ENCODE measurements around the gene ATPAF2. TPM values are rescaled to one million over a fixed set of nuclear protein-coding genes. Genes with fewer than 3 reads are reported as not detected.

The ATPAF2 gene
- total and polyA plus RNA-seq, 10 of the 15 experiments (the other 5 are each of a cell fraction or from before 2014, with no cell fraction given): 6.5 to 33.0 (median 26.5) TPM

- H3K27me3 ChIP-seq (replicated peaks in 1 of 2; ENCODE audit: control insufficient read depth in 2 of 2, insufficient read depth in 2 of 2, low read length in 1 of 2): no peaks in the 10 kb centered on the region
- WGBS (ENCODE audit: insufficient coverage, insufficient replicate concordance, low lambda C conversion rate, missing lambda C conversion rate): 44% methylated on average over 9 of the region's 9 CpGs
- ChIA-PET RAD21 (ENCODE audit: unreplicated experiment) (no interaction called here), SMC1A (ENCODE audit: uncharacterized antibody, unreplicated experiment) (no interaction called here), CTCF (no interaction called here), POLR2A (no interaction called here)
- H3K4me2 ChIP-seq (ENCODE audit: control insufficient read depth, insufficient read depth): no peak overlapping the region
- no peak overlapping the region for H3K27ac ChIP-seq (ENCODE audit: control insufficient read depth, insufficient read depth)
- H3K9me3 ChIP-seq (replicated peaks; ENCODE audit: control insufficient read depth, insufficient read depth, low read length): no peaks in the 10 kb centered on the region
- no peaks in the 10 kb centered on the region; the same call in 1 of the 2 replicates for H3K4me1 ChIP-seq (ENCODE audit: control insufficient read depth, insufficient read depth, low read length)
- no peaks in the 10 kb centered on the region for H3K79me2 ChIP-seq (ENCODE audit: control insufficient read depth, insufficient read depth, low read length)
- no peak for FAIRE-seq
- no peak overlapping the region for H3K4me3 ChIP-seq
- ATAC-seq: no peak
- H3K9ac ChIP-seq (ENCODE audit: control insufficient read depth, insufficient read depth, low read length): no peak overlapping the region
- no peaks in the 10 kb centered on the region for H3K36me3 ChIP-seq (ENCODE audit: control insufficient read depth in 2 of 2, insufficient read depth in 2 of 2, low read length in 1 of 2)
- in situ Hi-C loops (cut with MboI) (no loop called here), intact Hi-C loops (cut with micrococcal nuclease; ENCODE audit: unreplicated experiment) (no loop called here)
- BruUV-seq (replicated peaks): no TSS peak
- H2AFZ ChIP-seq (ENCODE audit: control insufficient read depth, low read depth, low read length): no peak overlapping the region
- no peak for DNase-seq (ENCODE audit: low read depth, low spot score)
- no peaks in the 10 kb centered on the region for H4K20me1 ChIP-seq (ENCODE audit: control insufficient read depth, insufficient read depth)
- TF ChIP-seq ZBTB4 (CRISPR knock-in tag; IDR thresholded peaks at IDR 0.05) (no peak), FOXK2 (IDR thresholded peaks at IDR 0.05) (no peak), SREBF2 (IDR thresholded peaks at IDR 0.05; ENCODE audit: low read length) (no peak), SIX5 (IDR thresholded peaks at IDR 0.05; ENCODE audit: low read depth, low read length, severe bottlenecking) (no peak), NR2C1 (IDR thresholded peaks at IDR 0.05) (no peak), EP300 (IDR thresholded peaks at IDR 0.05; ENCODE audit: borderline replicate concordance in 1 of 2, control insufficient read depth in 1 of 2, low read depth in 2 of 2, low read length in 2 of 2) (no peak), CTCF (IDR thresholded peaks at IDR 0.05 in 2 of 3, conservative IDR thresholded peaks at IDR 0.05 in 1 of 3; ENCODE audit: control insufficient read depth in 2 of 3, extremely low read depth in 1 of 3, insufficient read depth in 1 of 3, low read depth in 3 of 3, low read length in 3 of 3) (no peak), IRF3 (IDR thresholded peaks at IDR 0.05) (no peak), POLR2AphosphoS5 (IDR thresholded peaks at IDR 0.05; ENCODE audit: low read length) (no peak), ASH2L (IDR thresholded peaks at IDR 0.05; ENCODE audit: borderline replicate concordance, low read depth) (no peak), ZNF274 (IDR thresholded peaks at IDR 0.05; ENCODE audit: insufficient read depth, insufficient read length) (no peak)
- TF ChIP-seq, protein P1, sequence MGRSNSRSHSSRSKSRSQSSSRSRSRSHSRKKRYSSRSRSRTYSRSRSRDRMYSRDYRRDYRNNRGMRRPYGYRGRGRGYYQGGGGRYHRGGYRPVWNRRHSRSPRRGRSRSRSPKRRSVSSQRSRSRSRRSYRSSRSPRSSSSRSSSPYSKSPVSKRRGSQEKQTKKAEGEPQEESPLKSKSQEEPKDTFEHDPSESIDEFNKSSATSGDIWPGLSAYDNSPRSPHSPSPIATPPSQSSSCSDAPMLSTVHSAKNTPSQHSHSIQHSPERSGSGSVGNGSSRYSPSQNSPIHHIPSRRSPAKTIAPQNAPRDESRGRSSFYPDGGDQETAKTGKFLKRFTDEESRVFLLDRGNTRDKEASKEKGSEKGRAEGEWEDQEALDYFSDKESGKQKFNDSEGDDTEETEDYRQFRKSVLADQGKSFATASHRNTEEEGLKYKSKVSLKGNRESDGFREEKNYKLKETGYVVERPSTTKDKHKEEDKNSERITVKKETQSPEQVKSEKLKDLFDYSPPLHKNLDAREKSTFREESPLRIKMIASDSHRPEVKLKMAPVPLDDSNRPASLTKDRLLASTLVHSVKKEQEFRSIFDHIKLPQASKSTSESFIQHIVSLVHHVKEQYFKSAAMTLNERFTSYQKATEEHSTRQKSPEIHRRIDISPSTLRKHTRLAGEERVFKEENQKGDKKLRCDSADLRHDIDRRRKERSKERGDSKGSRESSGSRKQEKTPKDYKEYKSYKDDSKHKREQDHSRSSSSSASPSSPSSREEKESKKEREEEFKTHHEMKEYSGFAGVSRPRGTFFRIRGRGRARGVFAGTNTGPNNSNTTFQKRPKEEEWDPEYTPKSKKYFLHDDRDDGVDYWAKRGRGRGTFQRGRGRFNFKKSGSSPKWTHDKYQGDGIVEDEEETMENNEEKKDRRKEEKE (IDR thresholded peaks at IDR 0.05): no peak
- TF ChIP-seq, protein P2, sequence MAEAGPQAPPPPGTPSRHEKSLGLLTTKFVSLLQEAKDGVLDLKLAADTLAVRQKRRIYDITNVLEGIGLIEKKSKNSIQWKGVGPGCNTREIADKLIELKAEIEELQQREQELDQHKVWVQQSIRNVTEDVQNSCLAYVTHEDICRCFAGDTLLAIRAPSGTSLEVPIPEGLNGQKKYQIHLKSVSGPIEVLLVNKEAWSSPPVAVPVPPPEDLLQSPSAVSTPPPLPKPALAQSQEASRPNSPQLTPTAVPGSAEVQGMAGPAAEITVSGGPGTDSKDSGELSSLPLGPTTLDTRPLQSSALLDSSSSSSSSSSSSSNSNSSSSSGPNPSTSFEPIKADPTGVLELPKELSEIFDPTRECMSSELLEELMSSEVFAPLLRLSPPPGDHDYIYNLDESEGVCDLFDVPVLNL (IDR thresholded peaks at IDR 0.05; ENCODE audit: low read depth, low read length): no peak
Measured at GRCh38 chr17:17981330-17981729, 57.6 kb downstream of the ATPAF2 start.
